ENCODE measurements around the gene DGKQ. TPM values are rescaled to one million over a fixed set of nuclear protein-coding genes. Genes with fewer than 3 reads are reported as not detected.

The DGKQ gene
- total and polyA plus RNA-seq, 9 of the 15 experiments (the other 6 are each of a cell fraction or from before 2014, with no cell fraction given), result 0.17 to 22.0 (median 5.6) TPM

- TF ChIP-seq, protein P1, sequence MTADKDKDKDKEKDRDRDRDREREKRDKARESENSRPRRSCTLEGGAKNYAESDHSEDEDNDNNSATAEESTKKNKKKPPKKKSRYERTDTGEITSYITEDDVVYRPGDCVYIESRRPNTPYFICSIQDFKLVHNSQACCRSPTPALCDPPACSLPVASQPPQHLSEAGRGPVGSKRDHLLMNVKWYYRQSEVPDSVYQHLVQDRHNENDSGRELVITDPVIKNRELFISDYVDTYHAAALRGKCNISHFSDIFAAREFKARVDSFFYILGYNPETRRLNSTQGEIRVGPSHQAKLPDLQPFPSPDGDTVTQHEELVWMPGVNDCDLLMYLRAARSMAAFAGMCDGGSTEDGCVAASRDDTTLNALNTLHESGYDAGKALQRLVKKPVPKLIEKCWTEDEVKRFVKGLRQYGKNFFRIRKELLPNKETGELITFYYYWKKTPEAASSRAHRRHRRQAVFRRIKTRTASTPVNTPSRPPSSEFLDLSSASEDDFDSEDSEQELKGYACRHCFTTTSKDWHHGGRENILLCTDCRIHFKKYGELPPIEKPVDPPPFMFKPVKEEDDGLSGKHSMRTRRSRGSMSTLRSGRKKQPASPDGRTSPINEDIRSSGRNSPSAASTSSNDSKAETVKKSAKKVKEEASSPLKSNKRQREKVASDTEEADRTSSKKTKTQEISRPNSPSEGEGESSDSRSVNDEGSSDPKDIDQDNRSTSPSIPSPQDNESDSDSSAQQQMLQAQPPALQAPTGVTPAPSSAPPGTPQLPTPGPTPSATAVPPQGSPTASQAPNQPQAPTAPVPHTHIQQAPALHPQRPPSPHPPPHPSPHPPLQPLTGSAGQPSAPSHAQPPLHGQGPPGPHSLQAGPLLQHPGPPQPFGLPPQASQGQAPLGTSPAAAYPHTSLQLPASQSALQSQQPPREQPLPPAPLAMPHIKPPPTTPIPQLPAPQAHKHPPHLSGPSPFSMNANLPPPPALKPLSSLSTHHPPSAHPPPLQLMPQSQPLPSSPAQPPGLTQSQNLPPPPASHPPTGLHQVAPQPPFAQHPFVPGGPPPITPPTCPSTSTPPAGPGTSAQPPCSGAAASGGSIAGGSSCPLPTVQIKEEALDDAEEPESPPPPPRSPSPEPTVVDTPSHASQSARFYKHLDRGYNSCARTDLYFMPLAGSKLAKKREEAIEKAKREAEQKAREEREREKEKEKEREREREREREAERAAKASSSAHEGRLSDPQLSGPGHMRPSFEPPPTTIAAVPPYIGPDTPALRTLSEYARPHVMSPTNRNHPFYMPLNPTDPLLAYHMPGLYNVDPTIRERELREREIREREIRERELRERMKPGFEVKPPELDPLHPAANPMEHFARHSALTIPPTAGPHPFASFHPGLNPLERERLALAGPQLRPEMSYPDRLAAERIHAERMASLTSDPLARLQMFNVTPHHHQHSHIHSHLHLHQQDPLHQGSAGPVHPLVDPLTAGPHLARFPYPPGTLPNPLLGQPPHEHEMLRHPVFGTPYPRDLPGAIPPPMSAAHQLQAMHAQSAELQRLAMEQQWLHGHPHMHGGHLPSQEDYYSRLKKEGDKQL (CRISPR knock-in tag; IDR thresholded peaks at IDR 0.05; ENCODE audit: borderline replicate concordance), result peak; percentile 89
- TF ChIP-seq EGR1 (conservative IDR thresholded peaks at IDR 0.05), result no peak
- no peak for TF ChIP-seq SMARCC2 (IDR thresholded peaks at IDR 0.05; ENCODE audit: low read depth)
- TF ChIP-seq ASH1L (IDR thresholded peaks at IDR 0.05; ENCODE audit: borderline replicate concordance, low read depth, partially characterized antibody), result no peak
- TF ChIP-seq HDGF (IDR thresholded peaks at IDR 0.05), result peak; percentile 57; the same call in 1 of the 2 replicates
- TF ChIP-seq, protein P2, sequence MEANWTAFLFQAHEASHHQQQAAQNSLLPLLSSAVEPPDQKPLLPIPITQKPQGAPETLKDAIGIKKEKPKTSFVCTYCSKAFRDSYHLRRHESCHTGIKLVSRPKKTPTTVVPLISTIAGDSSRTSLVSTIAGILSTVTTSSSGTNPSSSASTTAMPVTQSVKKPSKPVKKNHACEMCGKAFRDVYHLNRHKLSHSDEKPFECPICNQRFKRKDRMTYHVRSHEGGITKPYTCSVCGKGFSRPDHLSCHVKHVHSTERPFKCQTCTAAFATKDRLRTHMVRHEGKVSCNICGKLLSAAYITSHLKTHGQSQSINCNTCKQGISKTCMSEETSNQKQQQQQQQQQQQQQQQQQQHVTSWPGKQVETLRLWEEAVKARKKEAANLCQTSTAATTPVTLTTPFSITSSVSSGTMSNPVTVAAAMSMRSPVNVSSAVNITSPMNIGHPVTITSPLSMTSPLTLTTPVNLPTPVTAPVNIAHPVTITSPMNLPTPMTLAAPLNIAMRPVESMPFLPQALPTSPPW (CRISPR knock-in tag; IDR thresholded peaks at IDR 0.05), result peak; percentile 80
- no peak for TF ChIP-seq CC2D1A (IDR thresholded peaks at IDR 0.05)
- TF ChIP-seq SOX6 (IDR thresholded peaks at IDR 0.05), result peak; percentile 49
- TF ChIP-seq, protein P3, sequence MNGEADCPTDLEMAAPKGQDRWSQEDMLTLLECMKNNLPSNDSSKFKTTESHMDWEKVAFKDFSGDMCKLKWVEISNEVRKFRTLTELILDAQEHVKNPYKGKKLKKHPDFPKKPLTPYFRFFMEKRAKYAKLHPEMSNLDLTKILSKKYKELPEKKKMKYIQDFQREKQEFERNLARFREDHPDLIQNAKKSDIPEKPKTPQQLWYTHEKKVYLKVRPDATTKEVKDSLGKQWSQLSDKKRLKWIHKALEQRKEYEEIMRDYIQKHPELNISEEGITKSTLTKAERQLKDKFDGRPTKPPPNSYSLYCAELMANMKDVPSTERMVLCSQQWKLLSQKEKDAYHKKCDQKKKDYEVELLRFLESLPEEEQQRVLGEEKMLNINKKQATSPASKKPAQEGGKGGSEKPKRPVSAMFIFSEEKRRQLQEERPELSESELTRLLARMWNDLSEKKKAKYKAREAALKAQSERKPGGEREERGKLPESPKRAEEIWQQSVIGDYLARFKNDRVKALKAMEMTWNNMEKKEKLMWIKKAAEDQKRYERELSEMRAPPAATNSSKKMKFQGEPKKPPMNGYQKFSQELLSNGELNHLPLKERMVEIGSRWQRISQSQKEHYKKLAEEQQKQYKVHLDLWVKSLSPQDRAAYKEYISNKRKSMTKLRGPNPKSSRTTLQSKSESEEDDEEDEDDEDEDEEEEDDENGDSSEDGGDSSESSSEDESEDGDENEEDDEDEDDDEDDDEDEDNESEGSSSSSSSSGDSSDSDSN (IDR thresholded peaks at IDR 0.05; ENCODE audit: borderline replicate concordance in 1 of 2, low read depth in 2 of 2, low read length in 2 of 2), result peak in 1 of 2 experiments; percentile 78; a peak in 1 of 4 replicates
- TF ChIP-seq PML (IDR thresholded peaks at IDR 0.05; ENCODE audit: low read length), result no peak
- TF ChIP-seq, protein P4, sequence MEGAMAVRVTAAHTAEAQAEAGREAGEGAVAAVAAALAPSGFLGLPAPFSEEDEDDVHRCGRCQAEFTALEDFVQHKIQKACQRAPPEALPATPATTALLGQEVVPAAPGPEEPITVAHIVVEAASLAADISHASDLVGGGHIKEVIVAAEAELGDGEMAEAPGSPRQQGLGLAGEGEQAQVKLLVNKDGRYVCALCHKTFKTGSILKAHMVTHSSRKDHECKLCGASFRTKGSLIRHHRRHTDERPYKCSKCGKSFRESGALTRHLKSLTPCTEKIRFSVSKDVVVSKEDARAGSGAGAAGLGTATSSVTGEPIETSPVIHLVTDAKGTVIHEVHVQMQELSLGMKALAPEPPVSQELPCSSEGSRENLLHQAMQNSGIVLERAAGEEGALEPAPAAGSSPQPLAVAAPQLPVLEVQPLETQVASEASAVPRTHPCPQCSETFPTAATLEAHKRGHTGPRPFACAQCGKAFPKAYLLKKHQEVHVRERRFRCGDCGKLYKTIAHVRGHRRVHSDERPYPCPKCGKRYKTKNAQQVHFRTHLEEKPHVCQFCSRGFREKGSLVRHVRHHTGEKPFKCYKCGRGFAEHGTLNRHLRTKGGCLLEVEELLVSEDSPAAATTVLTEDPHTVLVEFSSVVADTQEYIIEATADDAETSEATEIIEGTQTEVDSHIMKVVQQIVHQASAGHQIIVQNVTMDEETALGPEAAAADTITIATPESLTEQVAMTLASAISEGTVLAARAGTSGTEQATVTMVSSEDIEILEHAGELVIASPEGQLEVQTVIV (CRISPR knock-in tag; IDR thresholded peaks at IDR 0.05; ENCODE audit: borderline replicate concordance), result no peak
- 0 out of 2 replicates have a peak, but pooled peaks have one; percentile 39 for TF ChIP-seq MYNN (IDR thresholded peaks at IDR 0.05)
- no peak for TF ChIP-seq MYNN (CRISPR knock-in tag; IDR thresholded peaks at IDR 0.05)
- no peak for TF ChIP-seq RFX5 (IDR thresholded peaks at IDR 0.05; ENCODE audit: low read depth, low read length)
- TF ChIP-seq NEUROD1 (IDR thresholded peaks at IDR 0.05; ENCODE audit: borderline replicate concordance, low read depth, low read length, partially characterized antibody), result peak; percentile 54
These were observed 22.9 kb upstream of the DGKQ start (continued) for GRCh38 chr4:996030-996996.
